Measurements from ENCODE around the gene SCN4A.
"Not testable (repeated sequence)": the region's sequence is repeated elsewhere in the genome, so short reads cannot be mapped to it uniquely, and the experiment has no call there.

The SCN4A gene

GRCh38 chr17:63911657-63912100, 61.0 kb downstream of the SCN4A start:
- Histone ChIP-seq H3K4me1 (ENCODE audit: insufficient read depth, insufficient read length) (peaks cover 3% of the 10 kb centered on the region), H3K9ac (ENCODE audit: insufficient read length, low read depth) (no peak overlapping the region), H3K4me3 (ENCODE audit: insufficient read length, low read depth) (no peak overlapping the region), H3K27me3 (ENCODE audit: insufficient read depth, insufficient read length) (no peaks in the 10 kb centered on the region), H3K9me3 (ENCODE audit: insufficient read depth, low read length) (no peaks in the 10 kb centered on the region), H3K36me3 (ENCODE audit: insufficient read depth, insufficient read length, low read length) (no peaks in the 10 kb centered on the region)
- no peak for DNase-seq (ENCODE audit: low read depth, low spot score)
- TF ChIP-seq YY1 (IDR thresholded peaks at IDR 0.05; ENCODE audit: insufficient read depth, insufficient read length) (no peak), SUZ12 (IDR thresholded peaks at IDR 0.05; ENCODE audit: extremely low read depth, insufficient read depth, insufficient read length) (no peak), ZNF274 (IDR thresholded peaks at IDR 0.05; ENCODE audit: low read depth, low read length) (no peak)

GRCh38 chr17:63911041-63911635, 61.6 kb downstream of the SCN4A start, which contains the start of gene CSHL1:
CSHL1 (minus strand) TSS chr17:63911258; CDS start chr17:63911196, 62 bp downstream.
- DNase-seq (ENCODE audit: low read depth, low spot score): no peak
- Histone ChIP-seq H3K27me3 (ENCODE audit: insufficient read depth, insufficient read length) (no peaks in the 10 kb centered on the region), H3K4me3 (ENCODE audit: insufficient read length, low read depth) (no peak within 1 kb of the TSS), H3K9me3 (ENCODE audit: insufficient read depth, low read length) (no peaks in the 10 kb centered on the region), H3K9ac (ENCODE audit: insufficient read length, low read depth) (no peak within 1 kb of the TSS), H3K36me3 (ENCODE audit: insufficient read depth, insufficient read length, low read length) (no peaks in the 10 kb centered on the region), H3K4me1 (ENCODE audit: insufficient read depth, insufficient read length) (peaks cover 3% of the 10 kb centered on the region)
- TF ChIP-seq SUZ12 (IDR thresholded peaks at IDR 0.05; ENCODE audit: extremely low read depth, insufficient read depth, insufficient read length) (no peak), ZNF274 (IDR thresholded peaks at IDR 0.05; ENCODE audit: low read depth, low read length) (no peak), YY1 (IDR thresholded peaks at IDR 0.05; ENCODE audit: insufficient read depth, insufficient read length) (no peak)

- TF ChIP-seq SUZ12 (IDR thresholded peaks at IDR 0.05; ENCODE audit: extremely low read depth, insufficient read depth, insufficient read length): no peak
- TF ChIP-seq YY1 (IDR thresholded peaks at IDR 0.05; ENCODE audit: insufficient read depth, insufficient read length): no peak
- TF ChIP-seq ZNF274 (IDR thresholded peaks at IDR 0.05; ENCODE audit: low read depth, low read length): no peak
- no peak overlapping the region for H3K9ac ChIP-seq (ENCODE audit: insufficient read length, low read depth)
Observed at GRCh38 chr17:63910096-63910495, 62.6 kb downstream of the SCN4A start.

GRCh38 chr17:63909586-63909985, 63.1 kb downstream of the SCN4A start:
- H3K4me3 ChIP-seq (ENCODE audit: insufficient read length, low read depth); H3K9ac ChIP-seq (ENCODE audit: insufficient read length, low read depth); H3K27me3 ChIP-seq (ENCODE audit: insufficient read depth, insufficient read length); DNase-seq (ENCODE audit: low read depth, low spot score); H3K9me3 ChIP-seq (ENCODE audit: insufficient read depth, low read length); H3K36me3 ChIP-seq (ENCODE audit: insufficient read depth, insufficient read length, low read length); H3K4me1 ChIP-seq (ENCODE audit: insufficient read depth, insufficient read length): not testable (repeated sequence)

More at GRCh38 chr17:63910096-63910495, 62.6 kb downstream of the SCN4A start:
- H3K4me1 ChIP-seq (ENCODE audit: insufficient read depth, insufficient read length): peaks cover 3% of the 10 kb centered on the region
- H3K27me3 ChIP-seq (ENCODE audit: insufficient read depth, insufficient read length): no peaks in the 10 kb centered on the region
- H3K36me3 ChIP-seq (ENCODE audit: insufficient read depth, insufficient read length, low read length): no peaks in the 10 kb centered on the region
- no peak for DNase-seq (ENCODE audit: low read depth, low spot score)
- H3K9me3 ChIP-seq (ENCODE audit: insufficient read depth, low read length): no peaks in the 10 kb centered on the region
- no peak overlapping the region for H3K4me3 ChIP-seq (ENCODE audit: insufficient read length, low read depth)

GRCh38 chr17:63907161-63907778, 65.4 kb downstream of the SCN4A start:
- H3K27me3 ChIP-seq (ENCODE audit: insufficient read depth, insufficient read length); H3K4me3 ChIP-seq (ENCODE audit: insufficient read length, low read depth); DNase-seq (ENCODE audit: low read depth, low spot score); H3K9ac ChIP-seq (ENCODE audit: insufficient read length, low read depth); H3K36me3 ChIP-seq (ENCODE audit: insufficient read depth, insufficient read length, low read length); H3K9me3 ChIP-seq (ENCODE audit: insufficient read depth, low read length); H3K4me1 ChIP-seq (ENCODE audit: insufficient read depth, insufficient read length): not testable (repeated sequence)

GRCh38 chr17:63904796-63905195, 67.9 kb downstream of the SCN4A start:
- H3K36me3 ChIP-seq (ENCODE audit: insufficient read depth, insufficient read length, low read length); H3K9me3 ChIP-seq (ENCODE audit: insufficient read depth, low read length); H3K9ac ChIP-seq (ENCODE audit: insufficient read length, low read depth); H3K4me1 ChIP-seq (ENCODE audit: insufficient read depth, insufficient read length); DNase-seq (ENCODE audit: low read depth, low spot score); H3K4me3 ChIP-seq (ENCODE audit: insufficient read length, low read depth); H3K27me3 ChIP-seq (ENCODE audit: insufficient read depth, insufficient read length): not testable (repeated sequence)

GRCh38 chr17:63903787-63904201, 68.9 kb downstream of the SCN4A start:
- not testable (repeated sequence) for H3K36me3 ChIP-seq (ENCODE audit: insufficient read depth, insufficient read length, low read length); H3K9ac ChIP-seq (ENCODE audit: insufficient read length, low read depth); H3K4me1 ChIP-seq (ENCODE audit: insufficient read depth, insufficient read length); H3K4me3 ChIP-seq (ENCODE audit: insufficient read length, low read depth); H3K9me3 ChIP-seq (ENCODE audit: insufficient read depth, low read length); H3K27me3 ChIP-seq (ENCODE audit: insufficient read depth, insufficient read length); DNase-seq (ENCODE audit: low read depth, low spot score)

GRCh38 chr17:63901971-63902370, 70.7 kb downstream of the SCN4A start:
- H3K9ac ChIP-seq (ENCODE audit: insufficient read length, low read depth); H3K27me3 ChIP-seq (ENCODE audit: insufficient read depth, insufficient read length); H3K4me3 ChIP-seq (ENCODE audit: insufficient read length, low read depth); H3K36me3 ChIP-seq (ENCODE audit: insufficient read depth, insufficient read length, low read length); H3K9me3 ChIP-seq (ENCODE audit: insufficient read depth, low read length); DNase-seq (ENCODE audit: low read depth, low spot score); H3K4me1 ChIP-seq (ENCODE audit: insufficient read depth, insufficient read length): not testable (repeated sequence)

- not testable (repeated sequence) for H3K27me3 ChIP-seq (ENCODE audit: insufficient read depth, insufficient read length); H3K9ac ChIP-seq (ENCODE audit: insufficient read length, low read depth); H3K4me1 ChIP-seq (ENCODE audit: insufficient read depth, insufficient read length); H3K9me3 ChIP-seq (ENCODE audit: insufficient read depth, low read length); H3K36me3 ChIP-seq (ENCODE audit: insufficient read depth, insufficient read length, low read length); H3K4me3 ChIP-seq (ENCODE audit: insufficient read length, low read depth); DNase-seq (ENCODE audit: low read depth, low spot score)
Observed at GRCh38 chr17:63898899-63899798, 73.6 kb downstream of the SCN4A start.

GRCh38 chr17:63896524-63897354, 76.0 kb downstream of the SCN4A start, which contains the start of gene CSH1:
CSH1 (minus strand) TSS chr17:63896574; CDS start chr17:63896511, 63 bp downstream.
- not testable (repeated sequence) for H3K4me3 ChIP-seq (ENCODE audit: insufficient read length, low read depth); H3K9ac ChIP-seq (ENCODE audit: insufficient read length, low read depth); DNase-seq (ENCODE audit: low read depth, low spot score); H3K27me3 ChIP-seq (ENCODE audit: insufficient read depth, insufficient read length); H3K4me1 ChIP-seq (ENCODE audit: insufficient read depth, insufficient read length); H3K9me3 ChIP-seq (ENCODE audit: insufficient read depth, low read length); H3K36me3 ChIP-seq (ENCODE audit: insufficient read depth, insufficient read length, low read length)
